ENCODE results near the gene MS4A3. TPM values are rescaled to one million over a fixed set of nuclear protein-coding genes. Genes with fewer than 3 reads are reported as not detected.

MS4A3 gene
- total RNA-seq, 1 experiment from 2014 or later: not detected

DNA sequence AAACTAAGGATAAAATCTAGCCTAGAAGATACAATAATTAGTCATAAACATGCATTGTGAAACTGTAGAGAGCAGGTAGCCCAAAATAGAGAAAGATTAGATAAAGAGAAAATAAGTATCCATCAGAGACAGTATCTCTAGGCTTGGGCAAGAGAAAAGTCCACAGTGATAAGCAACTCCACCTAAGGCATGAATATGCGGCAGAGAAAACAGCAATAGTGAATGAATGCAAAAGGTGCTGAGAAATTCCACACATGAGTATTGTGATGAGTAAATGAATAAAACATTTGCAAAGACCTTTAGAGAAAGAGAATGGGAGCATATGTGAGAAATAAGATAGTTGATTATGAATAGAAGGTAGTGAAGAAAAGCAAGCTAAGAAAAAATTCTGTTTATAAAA lies 40.7 kb downstream of the MS4A3 start (continued):
- TF ChIP-seq ZBTB43 (CRISPR knock-in tag; IDR thresholded peaks at IDR 0.05): no peak
- no peak for TF ChIP-seq SP1 (CRISPR knock-in tag; conservative IDR thresholded peaks at IDR 0.05)
- no peak for TF ChIP-seq FOXP1 (CRISPR knock-in tag; IDR thresholded peaks at IDR 0.05; ENCODE audit: borderline replicate concordance)
- no peak for TF ChIP-seq OVOL2 (CRISPR knock-in tag; IDR thresholded peaks at IDR 0.05; ENCODE audit: borderline replicate concordance)
- TF ChIP-seq, protein P1, sequence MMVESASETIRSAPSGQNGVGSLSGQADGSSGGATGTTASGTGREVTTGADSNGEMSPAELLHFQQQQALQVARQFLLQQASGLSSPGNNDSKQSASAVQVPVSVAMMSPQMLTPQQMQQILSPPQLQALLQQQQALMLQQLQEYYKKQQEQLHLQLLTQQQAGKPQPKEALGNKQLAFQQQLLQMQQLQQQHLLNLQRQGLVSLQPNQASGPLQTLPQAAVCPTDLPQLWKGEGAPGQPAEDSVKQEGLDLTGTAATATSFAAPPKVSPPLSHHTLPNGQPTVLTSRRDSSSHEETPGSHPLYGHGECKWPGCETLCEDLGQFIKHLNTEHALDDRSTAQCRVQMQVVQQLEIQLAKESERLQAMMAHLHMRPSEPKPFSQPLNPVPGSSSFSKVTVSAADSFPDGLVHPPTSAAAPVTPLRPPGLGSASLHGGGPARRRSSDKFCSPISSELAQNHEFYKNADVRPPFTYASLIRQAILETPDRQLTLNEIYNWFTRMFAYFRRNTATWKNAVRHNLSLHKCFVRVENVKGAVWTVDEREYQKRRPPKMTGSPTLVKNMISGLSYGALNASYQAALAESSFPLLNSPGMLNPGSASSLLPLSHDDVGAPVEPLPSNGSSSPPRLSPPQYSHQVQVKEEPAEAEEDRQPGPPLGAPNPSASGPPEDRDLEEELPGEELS (CRISPR knock-in tag; IDR thresholded peaks at IDR 0.05): no peak
- TF ChIP-seq EMX1 (CRISPR knock-in tag; IDR thresholded peaks at IDR 0.05): no peak
- no peak for TF ChIP-seq ZNF425 (CRISPR knock-in tag; conservative IDR thresholded peaks at IDR 0.05)

- CTCF ChIA-PET: no interaction called here
- peaks cover 6% of the 10 kb centered on the region for H3K4me1 Mint-ChIP-seq
- H3K27ac Mint-ChIP-seq: no peak overlapping the region
- peaks cover 8% of the 10 kb centered on the region; the same call in 1 of the 2 replicates for H3K9me3 Mint-ChIP-seq
- no peak for ATAC-seq
- POLR2A ChIA-PET: no interaction called here
- DNase-seq (ENCODE audit: low spot score): no peak
- no peak overlapping the region for H3K4me3 Mint-ChIP-seq
- H3K27me3 Mint-ChIP-seq (ENCODE audit: low read depth): no peaks in the 10 kb centered on the region
- no peaks in the 10 kb centered on the region for H3K36me3 Mint-ChIP-seq
- TF ChIP-seq ERG (CRISPR knock-in tag; IDR thresholded peaks at IDR 0.05) (no peak), SP1 (CRISPR knock-in tag; conservative IDR thresholded peaks at IDR 0.05) (no peak), HMGXB4 (CRISPR knock-in tag; IDR thresholded peaks at IDR 0.05) (no peak)
- TF ChIP-seq, protein P2, sequence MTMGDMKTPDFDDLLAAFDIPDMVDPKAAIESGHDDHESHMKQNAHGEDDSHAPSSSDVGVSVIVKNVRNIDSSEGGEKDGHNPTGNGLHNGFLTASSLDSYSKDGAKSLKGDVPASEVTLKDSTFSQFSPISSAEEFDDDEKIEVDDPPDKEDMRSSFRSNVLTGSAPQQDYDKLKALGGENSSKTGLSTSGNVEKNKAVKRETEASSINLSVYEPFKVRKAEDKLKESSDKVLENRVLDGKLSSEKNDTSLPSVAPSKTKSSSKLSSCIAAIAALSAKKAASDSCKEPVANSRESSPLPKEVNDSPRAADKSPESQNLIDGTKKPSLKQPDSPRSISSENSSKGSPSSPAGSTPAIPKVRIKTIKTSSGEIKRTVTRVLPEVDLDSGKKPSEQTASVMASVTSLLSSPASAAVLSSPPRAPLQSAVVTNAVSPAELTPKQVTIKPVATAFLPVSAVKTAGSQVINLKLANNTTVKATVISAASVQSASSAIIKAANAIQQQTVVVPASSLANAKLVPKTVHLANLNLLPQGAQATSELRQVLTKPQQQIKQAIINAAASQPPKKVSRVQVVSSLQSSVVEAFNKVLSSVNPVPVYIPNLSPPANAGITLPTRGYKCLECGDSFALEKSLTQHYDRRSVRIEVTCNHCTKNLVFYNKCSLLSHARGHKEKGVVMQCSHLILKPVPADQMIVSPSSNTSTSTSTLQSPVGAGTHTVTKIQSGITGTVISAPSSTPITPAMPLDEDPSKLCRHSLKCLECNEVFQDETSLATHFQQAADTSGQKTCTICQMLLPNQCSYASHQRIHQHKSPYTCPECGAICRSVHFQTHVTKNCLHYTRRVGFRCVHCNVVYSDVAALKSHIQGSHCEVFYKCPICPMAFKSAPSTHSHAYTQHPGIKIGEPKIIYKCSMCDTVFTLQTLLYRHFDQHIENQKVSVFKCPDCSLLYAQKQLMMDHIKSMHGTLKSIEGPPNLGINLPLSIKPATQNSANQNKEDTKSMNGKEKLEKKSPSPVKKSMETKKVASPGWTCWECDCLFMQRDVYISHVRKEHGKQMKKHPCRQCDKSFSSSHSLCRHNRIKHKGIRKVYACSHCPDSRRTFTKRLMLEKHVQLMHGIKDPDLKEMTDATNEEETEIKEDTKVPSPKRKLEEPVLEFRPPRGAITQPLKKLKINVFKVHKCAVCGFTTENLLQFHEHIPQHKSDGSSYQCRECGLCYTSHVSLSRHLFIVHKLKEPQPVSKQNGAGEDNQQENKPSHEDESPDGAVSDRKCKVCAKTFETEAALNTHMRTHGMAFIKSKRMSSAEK (CRISPR knock-in tag; IDR thresholded peaks at IDR 0.05; ENCODE audit: borderline replicate concordance): no peak
These were observed 42.0 kb downstream of the MS4A3 start for GRCh38 chr11:60098508-60098907.
